NT2/D1 (cell line): ENCODE measurements around the gene PDK2.
"Not testable (repeated sequence)": the region's sequence is repeated elsewhere in the genome, so short reads cannot be mapped to it uniquely, and the experiment has no call there.

Experiments
- SUZ12 ChIP-seq: IDR thresholded peaks from 2 replicates; pipeline ENCODE4 v1.6.1; 2011; ENCODE audit not compliant: insufficient read length, insufficient read depth; ENCODE audit errors: extremely low read depth
- YY1 ChIP-seq: IDR thresholded peaks from 2 replicates; pipeline ENCODE4 v1.6.1; 2011; ENCODE audit not compliant: insufficient read length, insufficient read depth
- ZNF274 ChIP-seq: IDR thresholded peaks from 2 replicates; pipeline ENCODE4 v1.6.1; 2011; ENCODE audit warnings: mild to moderate bottlenecking, low read depth, low read length

- TF ChIP-seq YY1, SUZ12, ZNF274: not testable (repeated sequence)
These were observed 33.5 kb upstream of the PDK2 start for GRCh38 chr17:50061713-50062045.
